Esophagus squamous epithelium (tissue), 4 donors: ENCODE results near the gene ITGA8.

Source experiments
- CTCF ChIP-seq, 6 experiments: fragments of 450-650 bp in 4 of 6; fragments of 200-600 bp in 2 of 6; sonication (generic) in 2 of 6; IDR thresholded peaks; one replicate each; pipeline ENCODE4 v1.5.1; 2016 to 2019; ENCODE audit warnings: antibody characterized with exemption in 6 of 6, mild to moderate bottlenecking in 4 of 6, moderate library complexity in 4 of 6
- POLR2A ChIP-seq, 4 donors: fragments of 450-650 bp; IDR thresholded peaks; one replicate each; pipeline ENCODE4 v1.6.1; 2017; ENCODE audit warnings: antibody characterized with exemption in 4 of 4, mild to moderate bottlenecking in 4 of 4, moderate library complexity in 3 of 4

GRCh38 chr10:15562578-15562977 is 157.1 kb downstream of the ITGA8 start:
- TF ChIP-seq CTCF (IDR thresholded peaks at IDR 0.05) (no peak), POLR2A (IDR thresholded peaks at IDR 0.05) (no peak)
